ENCODE measurements around the gene BCL2L13.
"Not testable (repeated sequence)": the region's sequence is repeated elsewhere in the genome, so short reads cannot be mapped to it uniquely, and the experiment has no call there.

Gene BCL2L13, protein sequence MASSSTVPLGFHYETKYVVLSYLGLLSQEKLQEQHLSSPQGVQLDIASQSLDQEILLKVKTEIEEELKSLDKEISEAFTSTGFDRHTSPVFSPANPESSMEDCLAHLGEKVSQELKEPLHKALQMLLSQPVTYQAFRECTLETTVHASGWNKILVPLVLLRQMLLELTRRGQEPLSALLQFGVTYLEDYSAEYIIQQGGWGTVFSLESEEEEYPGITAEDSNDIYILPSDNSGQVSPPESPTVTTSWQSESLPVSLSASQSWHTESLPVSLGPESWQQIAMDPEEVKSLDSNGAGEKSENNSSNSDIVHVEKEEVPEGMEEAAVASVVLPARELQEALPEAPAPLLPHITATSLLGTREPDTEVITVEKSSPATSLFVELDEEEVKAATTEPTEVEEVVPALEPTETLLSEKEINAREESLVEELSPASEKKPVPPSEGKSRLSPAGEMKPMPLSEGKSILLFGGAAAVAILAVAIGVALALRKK

DNA sequence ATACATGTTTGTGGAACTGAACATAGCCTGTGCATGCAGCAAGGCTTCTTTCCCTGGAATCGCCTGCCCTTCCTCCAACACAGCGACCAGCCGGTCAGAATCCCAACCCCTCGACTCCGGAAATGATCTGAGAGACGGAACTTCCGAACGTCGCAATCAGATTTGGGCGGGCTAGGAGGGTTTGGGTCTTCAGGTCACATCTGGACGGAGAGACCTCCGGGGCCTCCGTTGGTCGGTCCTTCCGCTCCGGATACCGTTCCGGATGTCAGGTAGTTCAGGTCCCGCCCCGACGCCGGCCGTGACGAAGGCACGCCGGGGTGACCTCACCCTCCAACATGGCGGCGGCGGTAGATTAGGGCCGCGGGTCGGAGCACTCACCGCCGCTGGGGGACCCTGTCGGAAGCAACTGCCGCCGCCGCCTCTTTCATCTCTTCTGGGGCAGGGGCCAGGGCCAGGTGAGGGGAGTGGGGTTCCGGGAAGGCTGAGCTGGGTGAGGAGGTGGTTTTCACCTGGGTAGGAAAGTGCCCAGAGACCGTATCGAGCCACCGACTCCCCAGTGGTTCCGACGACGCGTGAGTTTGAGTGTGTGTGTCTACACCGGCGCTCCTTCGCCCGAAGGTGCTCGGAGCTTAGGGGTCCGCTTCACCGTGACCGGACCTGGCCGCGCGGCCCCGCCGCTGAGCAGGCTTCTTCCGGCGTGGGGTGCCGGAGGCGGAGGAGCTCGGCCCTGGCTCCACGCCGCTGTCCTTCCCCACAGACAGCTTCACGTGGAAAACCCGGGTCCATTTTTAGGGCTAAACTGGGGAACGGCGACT lies at the start of gene BCL2L13:
BCL2L13 (plus strand) TSS at position 326 of the 815 bp plus-strand sequence. CDS start 16,955 bp downstream, outside the sequence.
- DNase-seq, result peak; percentile 87

DNA sequence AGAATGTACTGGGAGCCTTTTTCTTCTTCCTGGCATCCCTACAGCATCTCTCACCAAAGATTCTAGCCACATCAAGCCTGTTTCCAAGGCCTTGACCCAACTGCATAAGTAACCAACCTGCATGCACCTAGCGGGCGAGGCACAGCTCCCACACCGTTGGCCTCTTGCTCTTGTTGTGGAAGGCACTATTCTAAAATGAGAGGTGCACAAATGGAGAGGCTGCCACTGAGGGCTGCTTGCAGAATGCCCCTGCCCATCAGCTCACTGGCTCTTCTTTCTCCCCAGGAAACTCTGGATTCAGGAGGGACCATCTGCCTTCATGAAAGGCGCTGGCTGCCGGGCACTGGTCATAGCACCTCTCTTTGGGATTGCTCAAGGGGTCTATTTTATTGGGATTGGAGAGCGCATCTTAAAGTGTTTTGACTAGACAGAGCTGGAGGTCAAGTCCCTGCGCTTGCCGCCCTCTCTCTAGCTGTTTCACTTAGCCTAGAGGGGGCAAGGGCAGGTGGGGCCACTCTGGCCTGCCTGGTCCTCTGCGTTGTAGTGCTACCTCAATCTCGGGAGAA lies 48.7 kb upstream of the BCL2L13 start:
- no peak for DNase-seq

DNA sequence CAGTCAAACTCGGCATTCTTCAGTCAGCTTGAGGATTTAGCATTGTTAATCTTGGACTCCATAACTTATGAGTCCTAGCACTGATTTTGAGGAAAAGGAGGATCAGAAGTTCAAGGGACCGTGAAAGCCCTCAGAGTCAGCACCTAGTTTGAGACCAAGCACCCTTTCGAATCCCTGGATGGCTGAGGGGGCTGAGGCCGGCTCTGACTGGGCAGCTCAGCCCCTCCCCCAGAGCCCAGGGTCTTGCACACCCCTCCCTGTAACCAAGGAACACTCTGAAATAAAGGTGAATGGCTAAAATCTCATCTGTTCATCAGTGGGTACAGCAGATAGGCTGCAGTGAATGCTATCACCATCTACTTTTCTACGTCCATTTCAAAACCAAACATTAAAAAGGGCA lies 48.0 kb upstream of the BCL2L13 start:
- no peak for DNase-seq

DNA sequence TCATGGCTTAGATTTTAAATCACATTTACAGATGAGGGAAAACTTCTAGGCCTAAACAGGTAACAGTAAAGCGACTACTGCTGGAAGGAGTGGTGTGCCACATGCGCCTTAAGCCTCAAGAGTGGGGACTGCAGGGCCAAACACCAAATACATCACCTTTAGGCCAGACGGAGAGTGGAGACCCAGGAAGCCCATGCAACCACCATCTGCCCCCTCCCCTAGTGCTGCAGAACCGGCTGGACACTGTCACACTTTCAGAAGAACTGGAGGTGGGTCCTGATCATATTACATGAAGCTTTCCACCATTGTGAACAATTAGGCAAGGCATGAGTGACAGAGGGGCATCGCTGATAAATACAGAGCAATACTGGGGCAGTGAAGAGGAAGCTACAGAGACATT lies 46.4 kb upstream of the BCL2L13 start:
- DNase-seq, result no peak

DNA sequence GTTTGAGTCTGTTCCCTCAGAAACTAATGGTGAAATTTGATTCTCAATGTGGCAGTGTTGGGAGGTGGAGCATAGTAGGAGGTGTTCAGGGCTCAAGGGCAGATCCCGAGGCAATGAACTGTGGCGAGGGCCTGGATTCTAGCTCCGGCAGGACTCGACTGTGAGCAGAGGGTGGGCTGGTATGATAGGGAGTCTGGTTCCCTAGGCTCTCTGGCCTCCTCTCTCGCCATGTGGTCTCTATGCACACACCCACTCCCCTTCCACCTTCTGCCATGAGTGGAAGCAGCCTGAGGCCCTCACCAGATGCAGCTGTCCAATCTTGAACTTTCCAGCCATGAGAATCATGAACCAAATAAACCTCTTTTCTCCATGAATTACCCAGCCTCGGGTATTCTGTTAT lies 42.3 kb upstream of the BCL2L13 start:
- no peak for DNase-seq

DNA sequence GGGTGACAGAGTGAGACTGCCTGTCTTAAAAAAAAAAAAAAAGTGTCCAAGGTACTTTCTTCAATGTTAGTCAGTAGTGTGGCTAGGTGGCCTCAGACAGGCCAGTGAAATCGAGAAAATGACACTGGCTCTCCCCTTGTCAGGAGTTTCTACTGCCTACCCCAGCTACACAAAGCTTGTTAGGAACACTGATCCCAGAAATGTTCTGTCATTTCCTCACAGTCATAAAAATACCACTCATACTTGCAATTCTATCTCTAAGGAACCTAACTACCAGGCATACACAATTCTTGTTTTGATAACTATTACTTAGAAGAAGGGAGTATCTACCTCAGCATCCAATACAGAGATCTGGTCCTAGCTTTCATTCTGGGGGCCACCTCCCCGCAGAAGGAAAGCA lies 41.3 kb upstream of the BCL2L13 start:
- no peak for DNase-seq

DNA sequence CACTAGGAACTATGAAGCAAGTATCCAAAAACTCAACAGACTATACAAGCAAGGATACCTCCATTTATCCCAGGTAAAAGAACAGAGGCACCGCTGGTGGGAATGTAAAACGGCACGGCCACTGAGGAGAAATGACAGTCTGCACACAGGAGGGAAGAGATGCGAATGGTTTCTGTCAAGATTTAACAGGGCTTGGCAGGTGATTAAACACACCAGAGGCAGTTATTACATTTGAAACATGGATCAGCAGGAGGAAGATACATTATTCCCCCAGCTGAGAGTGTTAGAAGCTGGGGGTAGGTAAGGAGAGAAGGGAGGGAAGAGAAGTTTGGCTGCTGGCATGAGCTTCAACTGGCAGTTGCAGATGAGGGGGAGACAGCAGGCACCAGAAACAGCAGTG lies 40.2 kb upstream of the BCL2L13 start:
- DNase-seq, result no peak

DNA sequence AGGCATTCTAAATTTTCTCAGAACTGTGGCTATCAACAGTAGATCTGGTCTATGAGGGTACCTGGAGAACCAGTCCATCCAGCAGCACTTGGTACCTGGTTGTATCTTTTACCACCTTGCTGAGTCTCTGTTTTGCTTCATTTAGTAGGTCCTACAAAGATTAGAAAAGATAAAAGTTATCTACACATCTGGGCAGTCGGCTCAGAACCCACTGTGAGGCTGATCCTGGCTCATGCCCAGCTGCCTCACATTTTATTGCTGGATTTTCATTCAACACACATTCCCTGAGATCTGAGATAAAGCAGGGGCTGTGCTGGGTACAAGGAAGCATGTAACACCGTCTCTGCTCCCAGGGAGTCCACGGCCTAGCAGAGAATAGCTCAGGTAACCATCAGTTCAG lies 37.5 kb upstream of the BCL2L13 start:
- no peak for DNase-seq

DNA sequence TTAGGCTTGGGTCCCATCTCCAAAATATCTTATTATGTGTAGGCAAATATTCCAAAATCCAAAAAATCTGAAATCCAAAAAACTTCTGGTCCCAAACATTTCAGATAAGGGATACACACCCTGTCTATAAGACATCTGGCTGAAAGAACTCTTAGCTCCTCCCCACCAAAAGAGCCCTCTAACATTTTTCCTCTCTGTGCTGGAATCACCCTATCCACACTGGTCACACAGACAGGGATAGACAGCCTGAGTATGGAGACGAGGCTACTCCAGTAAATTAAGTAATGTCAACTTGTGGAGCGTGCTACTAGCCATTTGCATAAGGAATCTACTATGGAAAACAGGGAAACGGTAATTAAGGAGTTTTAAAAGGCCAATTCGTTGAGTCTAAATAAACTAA lies 34.9 kb upstream of the BCL2L13 start:
- DNase-seq, result no peak

DNA sequence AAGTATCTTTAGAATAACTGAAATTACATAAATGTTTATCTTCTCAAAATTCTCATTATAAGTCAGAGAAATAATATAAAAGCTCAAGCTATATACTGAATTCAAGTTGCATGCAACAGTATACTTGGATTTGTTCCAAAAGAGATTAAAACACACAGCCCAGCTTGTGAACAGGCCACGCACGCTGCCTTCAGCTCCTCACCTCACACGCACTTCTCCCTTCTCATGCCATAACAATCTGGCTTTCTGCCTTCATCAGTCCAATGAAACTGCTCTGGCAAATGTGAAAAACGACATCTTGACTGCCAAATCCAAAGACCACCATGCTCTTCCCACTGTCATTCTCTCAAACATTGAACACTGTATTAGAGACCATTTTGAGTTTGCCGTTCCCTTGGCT lies 32.1 kb upstream of the BCL2L13 start:
- no peak for DNase-seq

DNA sequence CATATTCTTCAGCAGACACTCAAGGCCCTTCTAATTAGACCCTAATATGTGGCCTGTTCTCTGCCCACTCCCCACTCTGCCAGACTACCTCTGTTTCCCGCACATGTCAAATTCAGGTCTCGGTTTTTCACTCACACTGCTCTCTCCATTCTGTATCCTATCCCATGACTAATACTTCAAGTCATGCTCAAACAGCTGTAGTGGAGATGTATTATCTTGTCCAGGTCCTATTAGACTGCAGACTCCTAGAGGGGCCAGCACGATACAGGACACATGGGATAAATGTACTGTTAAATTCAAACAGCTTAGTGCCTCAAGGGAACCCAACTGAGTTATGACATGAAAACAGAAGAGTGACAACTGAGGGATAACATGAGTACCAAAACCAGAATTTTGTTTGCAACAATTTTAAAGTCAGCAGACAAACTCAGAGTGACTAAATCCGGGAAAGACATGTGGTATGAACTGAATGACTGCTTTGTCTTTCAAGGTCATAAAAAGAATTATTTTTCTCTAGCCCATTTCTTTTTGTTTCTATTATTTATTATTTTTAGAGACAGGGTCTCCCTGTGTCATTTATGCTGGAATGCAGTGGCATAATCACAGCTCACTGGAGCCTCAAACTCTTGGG lies 30.6 kb upstream of the BCL2L13 start:
- no peak for DNase-seq

DNA sequence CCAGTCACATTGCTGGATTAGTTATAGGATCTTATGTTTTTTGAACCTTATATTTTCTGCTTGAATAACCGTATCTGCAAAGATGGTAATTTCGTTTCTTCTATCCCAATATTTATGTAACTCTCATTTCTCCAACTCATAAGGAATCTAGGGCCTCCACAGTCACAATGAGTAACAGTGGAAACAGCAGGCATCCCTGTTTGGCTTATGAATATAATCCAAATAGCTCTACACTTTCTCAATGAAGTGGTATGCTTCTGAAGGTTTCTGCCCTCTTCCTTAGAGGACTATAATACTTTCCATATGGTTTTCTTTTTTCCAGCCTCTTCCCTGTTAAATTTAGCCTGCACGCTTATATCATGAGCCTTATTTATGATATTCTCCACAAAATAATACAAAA lies 26.5 kb upstream of the BCL2L13 start:
- no peak for DNase-seq

DNA sequence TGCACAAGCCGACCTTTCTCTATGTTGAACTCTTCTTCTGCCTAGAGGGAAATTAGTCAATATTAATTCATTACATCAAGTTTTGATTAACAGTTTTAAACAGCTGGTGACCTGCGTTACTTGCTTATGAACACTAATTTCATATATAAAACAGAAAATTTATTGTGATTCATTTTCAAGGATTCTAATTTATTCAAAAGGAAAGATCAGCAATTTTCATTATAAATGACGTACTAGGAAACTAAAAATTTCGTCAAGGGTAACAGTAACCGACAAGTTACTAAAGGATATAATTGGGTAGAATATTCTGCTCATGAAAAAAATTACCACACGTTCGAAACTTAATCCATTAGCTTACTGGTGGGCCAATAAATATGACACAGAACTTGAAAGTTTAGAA lies 25.3 kb upstream of the BCL2L13 start:
- no peak for DNase-seq

DNA sequence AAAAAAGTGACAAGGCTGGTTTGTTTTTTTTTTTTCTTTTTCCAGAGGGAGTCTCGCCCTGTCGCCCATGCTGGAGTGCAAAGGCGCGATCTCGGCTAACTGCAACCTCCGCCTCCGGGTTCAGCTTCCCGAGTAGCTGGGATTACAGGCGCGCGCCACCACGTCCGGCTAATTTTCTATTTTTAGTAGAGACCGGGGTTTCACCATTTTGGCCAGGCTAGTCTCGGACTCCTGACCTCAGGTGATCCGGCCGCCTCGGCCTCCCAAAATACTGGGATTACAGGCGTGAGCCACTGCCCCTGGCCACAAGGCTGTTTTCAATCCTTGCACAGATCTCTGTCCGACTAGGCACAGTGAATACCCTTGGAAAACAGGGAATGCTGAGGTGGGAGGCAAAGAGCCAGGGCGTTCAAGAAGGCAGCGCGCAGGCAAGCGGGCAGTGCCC lies 10.6 kb upstream of the BCL2L13 start:
- DNase-seq, result no peak

DNA sequence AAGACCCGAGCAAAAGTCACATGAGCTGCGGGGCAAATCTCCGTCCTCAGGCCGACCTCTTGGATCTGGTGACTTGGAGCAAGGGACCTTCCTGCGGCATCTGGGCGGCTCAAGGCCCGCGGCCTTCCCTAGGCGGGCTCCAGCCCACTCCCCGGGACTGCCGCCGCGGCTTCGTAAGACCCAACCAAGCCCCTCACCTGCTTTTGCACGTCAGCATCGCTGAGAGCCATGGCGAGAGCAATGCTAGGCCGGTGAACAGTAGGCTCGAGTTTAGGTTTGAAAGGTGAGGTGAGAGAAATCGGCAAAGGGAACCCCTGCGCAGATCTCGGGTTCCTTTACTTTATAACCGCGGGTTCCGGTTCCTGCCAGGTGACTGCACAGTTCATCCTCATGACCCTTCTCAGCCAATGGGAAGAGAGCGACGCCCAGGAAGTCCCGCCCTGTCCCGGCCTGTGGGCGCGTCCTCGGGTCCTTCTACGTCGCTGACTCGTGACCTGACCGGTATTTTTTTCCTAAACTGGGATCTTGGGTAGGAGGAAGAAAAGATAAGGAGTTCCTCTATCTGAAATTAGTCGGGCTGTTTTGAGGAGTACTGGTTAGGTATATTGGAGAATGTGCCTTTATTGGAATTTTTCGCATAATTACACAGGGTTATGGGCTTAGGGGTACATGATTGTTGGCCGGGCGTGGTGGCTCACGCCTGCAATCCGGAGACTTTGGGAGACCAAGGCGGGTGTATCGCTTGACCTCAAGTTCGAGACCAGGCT lies 10.0 kb upstream of the BCL2L13 start, which contains the start of gene ATP6V1E1:
ATP6V1E1 (minus strand) TSS at position 344 of the 767 bp plus-strand sequence; CDS start at position 230, 114 bp downstream.
- peak; percentile 92 for DNase-seq

DNA sequence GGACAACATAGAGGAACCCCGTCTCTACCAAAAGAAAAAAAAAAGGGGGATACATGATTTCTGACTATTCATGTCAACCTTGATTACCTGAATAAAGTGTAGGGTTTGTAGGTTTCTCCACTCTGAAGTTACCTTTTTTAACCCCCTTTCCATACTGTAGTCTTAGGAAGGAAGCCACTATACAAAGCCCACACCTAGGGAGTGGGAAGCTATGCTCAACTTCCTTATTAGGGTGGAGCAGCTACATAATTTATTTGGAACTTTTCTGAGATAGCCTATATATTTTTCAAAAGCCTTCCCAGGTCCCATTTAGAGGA lies 9.4 kb upstream of the BCL2L13 start:
- no peak for DNase-seq

DNA sequence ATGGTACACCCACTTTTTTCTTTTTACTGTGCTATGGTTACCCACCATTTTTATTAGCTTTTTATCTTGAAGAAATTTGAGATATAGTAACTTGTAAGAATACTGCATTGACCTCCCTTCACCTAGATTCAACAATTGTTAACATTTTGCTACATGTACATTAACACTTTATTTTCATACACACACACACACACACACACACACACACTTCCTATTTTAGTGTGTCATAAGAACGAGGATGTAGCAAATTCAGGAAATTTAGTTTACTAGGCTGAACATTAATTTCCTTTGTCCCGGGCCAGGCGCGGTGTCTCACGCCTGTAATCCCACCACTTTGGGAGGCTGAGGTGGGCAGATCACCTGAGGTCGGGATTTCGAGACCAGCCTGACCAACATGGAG lies 8.9 kb upstream of the BCL2L13 start:
- no peak for DNase-seq

DNA sequence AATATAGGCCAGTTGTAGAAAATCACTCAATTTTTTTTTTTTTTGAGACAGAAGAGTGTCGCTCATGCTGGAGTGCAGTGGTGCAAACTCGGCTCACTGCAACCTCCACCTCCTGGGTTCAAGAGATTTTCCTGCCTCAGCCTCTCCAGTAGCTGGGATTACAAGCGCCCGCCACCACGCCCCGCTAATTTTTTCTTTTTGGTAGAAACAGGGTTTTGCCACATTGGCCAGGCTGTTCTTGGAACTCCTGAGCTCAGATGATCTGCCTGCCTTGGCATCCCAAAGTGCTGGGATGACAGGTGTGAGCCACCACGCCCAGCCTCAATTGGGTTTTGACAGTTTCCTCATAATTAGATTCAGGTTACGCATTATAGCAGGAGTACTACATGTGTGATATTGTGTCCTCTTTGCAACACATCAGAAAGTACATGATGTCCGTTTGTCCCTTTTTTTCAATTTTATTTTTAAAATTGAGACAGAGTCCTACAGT lies 7.4 kb upstream of the BCL2L13 start:
- no peak for DNase-seq

DNA sequence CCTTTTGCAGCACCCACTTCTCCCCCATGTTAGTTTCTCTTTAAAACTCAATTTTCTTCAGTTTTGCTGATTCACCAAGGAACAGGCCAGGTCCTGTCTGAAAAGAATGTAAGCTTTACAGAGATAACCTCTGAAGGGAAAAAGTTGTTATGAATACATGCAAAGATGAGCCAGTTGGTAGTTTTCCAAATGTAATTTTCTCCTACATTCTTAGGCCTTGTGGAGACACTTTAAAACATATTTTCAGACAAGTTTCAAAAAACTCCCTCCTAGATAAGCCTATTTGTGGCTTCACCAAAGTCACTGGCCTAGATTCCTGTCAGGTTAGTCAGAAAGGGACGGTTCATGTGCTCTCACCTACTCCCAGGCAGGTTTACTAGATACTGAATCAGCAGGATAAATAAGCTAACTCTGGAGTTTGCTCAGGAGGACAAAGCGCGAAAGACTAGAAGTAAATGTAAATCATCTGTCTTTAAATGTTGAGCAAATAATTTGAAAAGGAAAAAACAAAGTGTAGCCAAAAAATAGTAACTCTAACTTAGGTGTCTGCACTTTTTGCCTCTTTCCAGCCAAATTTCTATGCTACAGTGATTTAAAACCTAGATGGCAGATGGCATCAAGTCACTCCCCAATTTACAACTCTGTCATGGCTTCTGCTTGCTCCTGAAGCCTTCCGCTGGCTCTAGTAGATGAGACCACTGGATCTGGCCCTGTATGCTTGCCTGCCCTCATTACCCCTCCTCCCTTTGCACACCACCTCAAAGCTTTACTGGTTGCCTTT lies 5.2 kb upstream of the BCL2L13 start:
- no peak for DNase-seq

DNA sequence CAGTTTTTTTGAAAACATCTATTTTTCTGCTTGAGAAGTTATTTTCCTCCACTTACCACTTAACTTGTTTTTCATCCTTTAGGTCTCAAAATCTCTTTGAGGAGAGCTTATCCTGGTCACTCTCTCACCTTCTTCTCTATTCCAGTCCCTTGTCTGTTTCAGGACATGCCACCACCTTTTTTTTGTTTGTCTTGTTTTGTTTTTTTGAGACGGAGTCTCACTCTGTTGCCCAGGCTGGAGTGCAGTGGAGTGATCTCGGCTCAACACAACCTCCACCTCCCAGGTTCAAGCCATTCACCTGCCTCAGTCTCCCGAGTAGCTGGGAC lies 4.6 kb upstream of the BCL2L13 start:
- DNase-seq, result no peak

DNA sequence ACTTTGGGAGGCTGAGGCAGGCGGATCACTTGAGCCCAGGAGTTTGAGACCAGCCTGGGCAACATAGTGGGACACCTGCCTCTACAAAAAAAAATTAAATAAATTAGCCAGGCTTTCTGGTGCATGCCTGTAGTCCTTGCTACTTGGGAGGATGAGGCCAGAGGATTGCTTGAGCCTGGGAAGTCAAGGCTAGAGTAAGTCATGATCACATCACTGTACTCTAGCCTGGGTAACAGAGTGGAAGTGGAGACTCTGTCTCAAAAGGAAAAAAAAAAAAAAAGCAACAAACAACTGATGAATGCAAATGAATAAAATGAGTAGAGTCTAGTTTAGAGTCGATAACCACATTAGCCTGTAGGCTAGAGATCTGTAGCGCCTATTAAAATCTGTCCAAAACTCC lies 3.9 kb upstream of the BCL2L13 start:
- DNase-seq, result no peak

DNA sequence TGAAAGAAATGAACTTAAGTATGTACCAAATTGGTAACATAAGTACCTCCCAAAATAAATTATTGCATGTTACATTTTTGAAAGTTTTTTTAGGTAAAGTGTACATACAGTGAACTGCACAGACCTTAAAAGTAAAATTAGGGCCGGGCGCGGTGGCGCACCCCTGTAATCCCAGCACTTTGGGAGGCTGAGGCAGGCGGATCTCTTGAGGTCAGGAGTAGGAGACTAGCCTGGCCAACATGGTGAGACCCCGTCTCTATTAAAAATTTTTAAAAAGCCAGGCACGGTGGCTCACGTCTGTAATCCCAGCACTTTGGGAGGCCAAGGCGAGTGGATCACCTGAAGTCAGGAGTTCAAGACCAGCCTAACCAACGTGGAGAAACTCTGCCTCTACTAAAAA lies 1.7 kb upstream of the BCL2L13 start:
- DNase-seq, result not testable (repeated sequence)
